Renal cortex interstitium (tissue), 11 donors: ENCODE data around the gene KCNJ10. TPM values are rescaled to one million over a fixed set of nuclear protein-coding genes. Genes with fewer than 3 reads are reported as not detected.
"Not testable (repeated sequence)": the region's sequence is repeated elsewhere in the genome, so short reads cannot be mapped to it uniquely, and the experiment has no call there.

Experiments
- DNase-seq, 11 donors: peaks; one replicate each; pipeline ENCODE4 v3.0.0-alpha.2; 2013; ENCODE audit warnings: low read depth in 9 of 11, low spot score in 4 of 11; ENCODE audit errors: extremely low read depth in 1 of 11
- polyA plus RNA-seq, 3 donors: library from polyadenylated mRNA; unstranded; fragments of 120-200 nt; gene quantifications; one replicate each; pipeline ENCODE4 v1.2.1, GENCODE V29; 2013; ENCODE audit not compliant: insufficient read length in 3 of 3

KCNJ10 gene
- polyA plus RNA-seq, 3 donors, result 19.8 to 25.3 (median 20.0) TPM

DNA sequence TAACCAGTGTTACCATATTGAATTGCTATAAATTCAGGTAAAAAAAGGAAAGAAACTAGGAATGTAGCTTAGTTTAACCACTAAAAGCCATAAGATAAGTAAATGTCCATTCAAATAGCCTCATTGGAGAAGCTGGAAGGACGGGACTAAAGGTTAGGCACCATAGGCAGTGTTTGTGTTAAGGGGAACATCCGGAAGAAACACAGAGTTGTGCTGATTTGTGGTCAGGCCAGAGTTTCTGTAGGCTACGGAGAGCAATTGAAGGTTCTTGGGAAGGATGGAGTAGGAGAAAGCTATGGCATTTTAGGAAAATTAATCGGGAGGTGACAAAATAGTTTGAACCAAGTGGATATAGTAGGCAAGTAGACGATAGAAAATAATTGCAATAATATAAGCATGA is 1.3 kb upstream of the KCNJ10 start:
- no peak for DNase-seq

DNA sequence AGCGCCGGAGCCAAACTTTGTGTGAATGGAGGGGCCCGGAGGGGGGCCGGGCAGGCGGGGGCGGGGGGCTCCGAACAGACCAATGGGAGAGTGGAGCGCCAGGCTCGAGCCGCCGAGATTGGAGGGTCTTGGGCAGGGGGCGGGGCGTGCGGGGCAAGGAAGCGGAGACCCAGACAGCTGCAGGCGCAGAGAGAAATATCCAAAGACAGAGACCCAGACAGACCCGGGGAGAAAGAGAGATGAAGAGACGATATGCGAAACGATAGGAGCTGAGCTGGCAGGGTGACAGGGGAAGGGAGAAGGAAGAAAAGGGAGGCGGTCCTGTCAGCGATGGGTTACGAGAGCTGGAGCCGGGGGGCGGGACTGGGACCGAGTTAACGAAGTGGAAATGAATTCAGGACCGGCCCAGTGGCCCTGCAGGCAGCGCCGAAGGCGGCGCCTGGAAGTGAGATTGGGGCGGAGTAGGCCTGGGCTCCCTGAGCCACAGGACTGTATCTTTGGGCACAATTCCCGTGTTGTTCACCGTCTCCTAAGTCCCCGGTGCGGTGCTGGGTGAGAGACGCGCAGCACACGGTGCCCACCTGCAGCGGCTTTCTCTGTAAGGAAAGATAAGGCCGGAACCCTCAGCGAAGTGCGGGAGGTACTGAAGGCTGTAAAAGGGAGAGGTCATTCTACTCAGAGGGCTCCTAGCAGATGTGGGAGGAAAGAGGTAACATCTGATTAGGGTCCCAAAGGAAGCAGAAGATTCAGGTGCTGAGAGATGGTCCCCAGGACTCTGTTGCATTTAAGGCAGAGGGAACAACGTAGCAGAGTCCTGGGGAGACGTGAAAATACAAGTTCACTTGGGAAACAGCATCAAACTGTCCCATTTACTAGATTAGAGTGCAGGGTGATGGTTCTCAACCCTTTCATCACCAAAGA is 543 bp upstream of the KCNJ10 start:
- DNase-seq, result peak in 6 of 11 donors; percentile 47 to 60 (median 55)

DNA sequence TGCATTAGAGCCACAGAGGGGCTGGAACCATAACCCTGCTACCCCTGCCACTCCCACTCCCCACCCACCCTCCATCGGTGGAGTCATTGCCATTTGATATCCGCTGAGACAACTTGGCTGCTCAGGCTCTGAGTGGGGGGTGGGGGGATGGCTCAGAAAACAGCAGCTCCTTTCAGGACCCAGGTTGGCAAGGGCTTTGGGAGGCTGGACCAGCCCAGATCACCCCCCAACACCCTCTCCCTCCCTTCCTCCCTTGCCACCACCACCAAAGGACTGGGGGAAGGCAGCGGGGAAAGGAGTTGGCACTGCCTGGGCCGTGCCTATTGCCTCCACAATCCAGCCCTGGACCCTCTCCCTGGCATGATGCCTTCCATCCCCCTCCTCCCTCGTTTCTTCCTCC is 1.7 kb downstream of the KCNJ10 start:
- no peak for DNase-seq

DNA sequence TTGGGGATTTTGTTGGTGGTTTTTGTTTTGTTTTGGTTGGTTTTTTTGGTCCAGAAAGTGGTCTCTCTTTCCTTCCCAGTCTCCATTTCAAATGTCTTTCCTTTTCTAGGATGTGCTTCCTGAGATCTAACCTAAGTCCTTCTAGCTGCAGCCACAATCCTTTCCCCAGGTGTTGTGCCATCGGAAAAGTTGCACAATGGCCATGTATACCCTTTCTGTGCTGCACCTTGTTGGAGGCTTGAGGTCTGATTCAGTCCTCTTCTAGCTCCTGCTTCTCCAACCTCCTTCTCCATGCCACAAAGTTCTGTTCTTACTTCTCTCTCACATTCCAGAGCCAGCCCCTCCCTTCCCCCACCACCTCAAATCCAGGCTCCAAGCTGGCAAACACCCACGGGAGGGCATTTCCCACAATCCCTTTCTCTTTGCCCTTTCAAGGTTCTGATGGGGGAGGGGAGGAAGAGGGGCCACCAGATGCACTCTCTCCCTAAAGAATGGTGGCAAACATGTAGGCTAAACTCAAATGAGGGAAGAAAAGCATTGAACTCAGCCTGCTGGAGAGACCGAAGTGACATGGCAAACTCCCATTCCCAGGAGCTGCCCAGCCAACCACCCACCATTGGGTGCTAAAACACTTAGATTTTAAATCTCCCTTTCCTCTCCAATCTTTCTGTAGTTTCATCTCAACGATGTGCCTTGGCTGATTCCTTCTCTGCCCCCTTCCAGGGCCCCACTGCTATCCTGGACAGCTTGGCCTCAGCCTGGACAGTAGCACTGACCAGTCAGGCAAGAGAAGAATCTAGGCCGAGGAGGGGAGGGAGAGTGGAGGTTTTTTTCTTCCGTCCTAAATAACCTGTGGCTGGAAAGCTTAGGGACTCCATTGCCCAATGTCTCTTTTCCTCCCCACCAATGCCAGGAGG is 2.9 kb downstream of the KCNJ10 start:
- DNase-seq, result no peak

DNA sequence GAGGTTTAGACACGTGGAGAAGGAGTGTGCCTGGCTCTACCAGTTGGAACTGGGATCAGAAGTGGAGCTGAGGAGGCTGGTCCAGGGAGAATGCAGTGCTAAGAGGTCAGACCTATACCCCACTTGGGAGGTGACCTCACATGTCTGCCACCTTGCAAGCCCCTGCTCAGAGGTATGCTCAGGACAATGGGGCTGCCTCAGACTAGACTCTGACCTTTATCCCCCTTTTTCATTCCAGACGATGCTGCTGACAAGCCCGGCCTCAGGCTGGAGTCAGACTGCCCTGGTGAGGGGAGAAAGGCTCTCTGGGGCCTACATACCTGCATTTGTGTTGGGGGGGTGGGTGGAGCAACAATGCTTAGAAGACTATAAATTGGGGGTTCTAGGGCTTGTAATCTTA is 5.2 kb downstream of the KCNJ10 start:
- DNase-seq, result no peak

DNA sequence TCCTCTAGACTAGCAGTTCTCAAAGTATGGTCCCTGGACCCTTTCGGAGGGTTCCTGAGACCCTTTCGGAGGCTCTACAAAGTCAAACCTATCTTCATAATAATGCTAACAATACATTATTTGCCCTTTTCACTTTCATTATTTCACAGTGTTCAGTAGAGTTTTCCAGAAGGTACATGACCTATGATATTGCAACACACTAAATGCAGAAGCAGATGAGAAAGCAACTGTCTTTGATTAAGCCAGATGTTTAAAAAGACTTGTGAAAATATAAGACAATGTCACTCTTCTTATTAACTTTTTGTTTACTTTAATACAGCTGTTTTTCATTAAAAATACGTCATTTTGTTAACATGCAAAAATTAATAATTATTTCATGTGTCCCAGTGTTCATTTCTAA is 5.8 kb downstream of the KCNJ10 start:
- DNase-seq, result no peak

DNA sequence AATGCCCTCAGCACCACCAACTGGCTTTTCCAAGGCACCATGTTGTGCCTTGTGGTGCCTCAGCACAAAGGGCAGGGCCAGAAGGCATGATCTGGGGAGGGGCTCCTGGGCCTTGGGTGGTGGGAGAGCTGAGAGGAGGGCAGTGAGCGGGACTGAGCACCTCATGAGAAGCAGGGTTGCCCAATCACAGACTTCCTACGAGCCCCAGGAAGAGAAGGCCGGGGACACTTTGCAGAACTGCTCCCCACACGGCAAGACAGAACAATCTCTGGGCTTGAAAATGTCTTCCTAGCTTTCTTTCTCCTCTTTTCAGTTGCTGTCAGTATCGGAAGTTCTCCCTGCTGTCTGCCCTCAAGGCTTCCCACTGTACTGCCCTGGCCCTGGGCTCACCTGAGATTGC is 6.8 kb downstream of the KCNJ10 start:
- no peak for DNase-seq

DNA sequence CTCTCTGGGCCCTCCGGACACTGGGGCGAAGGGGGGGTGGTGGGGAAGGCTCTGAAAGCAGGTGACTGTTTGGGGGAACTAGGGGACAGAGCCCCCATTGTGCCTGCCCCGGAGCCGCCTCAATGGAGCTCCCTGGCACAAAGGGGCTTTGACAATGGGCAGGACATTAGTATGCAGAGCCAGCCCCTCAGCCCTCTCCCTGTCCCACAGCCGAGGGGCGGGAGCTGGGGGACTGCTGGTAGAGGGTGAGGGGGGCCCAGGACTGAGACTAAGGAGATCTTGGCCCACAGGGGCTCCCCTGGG is 7.8 kb downstream of the KCNJ10 start:
- DNase-seq, result no peak

DNA sequence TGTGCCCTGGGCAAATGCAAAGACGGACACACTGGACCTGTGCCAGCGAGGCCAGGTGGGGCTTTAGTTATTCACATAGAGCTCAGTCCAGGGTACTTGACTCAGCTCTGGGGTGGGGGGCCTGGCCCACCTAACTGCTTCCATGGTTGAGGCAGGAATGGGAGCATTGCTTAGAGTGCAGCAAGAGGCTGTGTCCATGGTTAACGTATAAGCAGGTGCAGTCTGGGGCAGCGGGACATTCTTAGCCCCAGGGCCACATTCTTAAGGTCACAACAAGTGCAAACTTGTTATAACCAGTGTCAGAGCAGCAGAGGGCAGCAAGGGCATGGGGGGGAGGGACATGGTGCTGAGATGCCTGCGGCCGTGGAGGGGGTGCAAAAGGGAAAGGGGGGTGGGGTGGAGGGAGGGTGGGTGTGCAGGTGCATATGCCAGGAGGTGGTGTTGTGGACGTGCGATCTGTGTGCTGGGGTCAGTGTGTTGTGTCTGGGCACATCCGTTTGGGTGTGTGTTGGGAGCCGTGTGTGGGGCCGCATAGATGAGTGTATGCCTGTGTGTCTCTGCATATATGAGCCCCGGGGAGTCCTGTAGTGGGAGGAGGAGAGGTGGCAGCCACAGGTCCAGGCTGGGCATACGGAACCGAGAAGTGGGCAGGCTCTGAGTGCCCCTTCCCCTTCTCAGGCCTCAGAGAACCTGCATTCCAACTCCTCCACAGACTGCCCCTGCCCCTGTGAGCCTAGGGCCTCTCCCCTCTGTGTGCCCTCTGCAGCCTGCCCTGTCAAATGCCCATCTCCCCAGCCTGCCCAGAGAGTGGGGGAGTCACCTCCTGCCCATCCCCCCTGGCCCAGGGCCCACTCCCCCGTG is 8.4 kb downstream of the KCNJ10 start:
- peak in 3 of 11 donors; percentile 46 to 73 (median 50) for DNase-seq

DNA sequence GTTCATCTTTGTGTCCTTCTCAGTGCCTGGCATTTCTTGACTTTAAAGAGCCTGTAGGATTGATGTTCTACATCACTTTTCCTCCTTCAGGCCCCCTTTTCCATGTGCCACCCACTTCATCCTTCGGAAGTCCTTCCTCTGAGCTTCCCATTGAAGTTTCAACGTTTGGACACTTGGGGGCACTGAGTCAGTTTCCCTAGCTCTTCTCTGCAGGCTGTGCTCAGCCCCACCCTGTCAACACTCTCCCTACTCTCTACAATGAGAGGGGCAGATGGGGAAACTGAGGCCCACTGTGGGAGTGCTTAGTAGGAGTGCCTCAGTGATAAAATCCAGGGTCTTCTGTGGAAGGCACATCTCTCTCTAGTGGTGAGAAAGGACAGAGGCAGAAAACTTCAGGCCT is 11.9 kb downstream of the KCNJ10 start:
- DNase-seq, result no peak

DNA sequence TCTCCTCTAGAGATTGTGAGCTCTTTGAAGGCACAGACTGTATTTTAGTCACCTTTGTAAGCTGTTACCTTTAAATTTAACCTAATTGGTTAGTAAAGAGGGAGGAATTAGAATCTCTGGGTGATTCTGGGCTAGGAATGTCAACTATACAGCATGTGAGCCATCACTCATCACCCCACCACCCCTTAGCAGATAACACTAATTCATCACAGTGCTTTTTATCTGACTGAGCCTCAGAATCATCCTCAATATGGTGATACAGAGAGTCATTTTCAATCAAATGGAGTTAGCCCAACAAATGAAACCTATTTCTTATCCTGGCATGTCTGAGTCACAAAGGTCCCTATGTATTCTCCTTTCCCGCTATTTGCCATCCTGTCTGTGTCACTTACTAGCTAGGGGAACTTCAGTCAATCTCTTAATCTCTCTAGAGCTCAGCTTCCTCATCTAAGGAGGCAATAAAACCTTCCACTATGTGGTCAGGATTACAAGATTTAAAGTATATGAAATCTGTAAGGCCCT is 13.3 kb downstream of the KCNJ10 start:
- no peak for DNase-seq

DNA sequence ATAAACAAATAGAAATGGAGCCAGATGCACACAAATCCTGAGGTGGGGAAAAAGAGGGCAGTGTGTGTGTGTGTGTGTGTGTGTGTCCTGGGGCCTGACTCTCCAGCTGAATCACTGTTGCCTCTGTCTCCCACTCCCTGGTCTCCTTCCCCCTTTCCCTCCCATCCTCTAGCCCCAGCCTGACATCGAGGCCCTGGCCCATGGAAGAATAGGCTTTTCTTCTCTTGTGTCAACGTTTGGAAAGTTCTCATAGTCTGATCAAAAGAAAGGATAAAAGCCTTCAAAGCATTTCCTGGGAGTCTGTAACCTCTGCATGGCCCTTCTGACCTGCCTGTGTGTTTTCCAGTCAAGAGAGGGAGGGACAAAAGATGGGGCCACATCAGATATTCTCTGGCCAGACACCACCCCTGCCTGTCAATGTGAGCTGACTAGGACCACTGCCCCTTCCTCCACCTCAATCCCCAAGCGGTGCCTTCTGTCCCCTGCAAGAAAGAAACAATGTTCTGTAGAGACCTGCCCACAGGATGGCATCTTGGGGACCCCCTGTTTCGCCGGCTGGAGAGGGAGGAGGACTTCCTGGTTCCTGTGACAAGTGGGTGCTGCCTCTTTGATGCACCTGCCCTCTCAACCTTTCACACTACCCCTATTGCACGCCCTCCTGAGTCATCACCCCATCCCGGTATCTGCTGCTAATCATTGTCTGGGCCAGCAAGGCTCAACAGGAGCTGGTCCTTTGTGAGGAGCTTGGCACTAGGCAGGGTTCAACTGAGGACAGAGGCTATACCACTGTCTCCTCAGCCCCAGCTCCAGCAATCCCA is 16.2 kb downstream of the KCNJ10 start:
- DNase-seq, result no peak

DNA sequence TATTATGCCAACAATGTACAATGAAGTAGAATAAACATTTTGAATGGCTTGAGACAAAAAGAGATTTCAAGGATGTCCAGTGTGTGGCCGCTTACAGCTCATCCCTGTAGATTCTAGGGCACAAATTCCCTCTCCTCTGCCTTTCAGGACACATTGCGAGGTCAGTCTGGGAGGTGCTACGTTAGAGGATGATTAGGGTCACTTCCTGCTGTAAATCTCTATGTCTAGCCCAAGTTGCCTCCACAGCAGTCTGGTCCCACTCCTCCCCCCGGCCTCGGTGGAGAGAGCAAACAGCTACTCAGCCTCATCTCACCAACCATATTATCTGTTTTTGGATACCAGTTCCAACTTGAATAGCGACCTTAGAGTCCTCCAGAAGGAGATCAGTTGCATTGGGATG is 17.0 kb downstream of the KCNJ10 start:
- DNase-seq, result no peak

DNA sequence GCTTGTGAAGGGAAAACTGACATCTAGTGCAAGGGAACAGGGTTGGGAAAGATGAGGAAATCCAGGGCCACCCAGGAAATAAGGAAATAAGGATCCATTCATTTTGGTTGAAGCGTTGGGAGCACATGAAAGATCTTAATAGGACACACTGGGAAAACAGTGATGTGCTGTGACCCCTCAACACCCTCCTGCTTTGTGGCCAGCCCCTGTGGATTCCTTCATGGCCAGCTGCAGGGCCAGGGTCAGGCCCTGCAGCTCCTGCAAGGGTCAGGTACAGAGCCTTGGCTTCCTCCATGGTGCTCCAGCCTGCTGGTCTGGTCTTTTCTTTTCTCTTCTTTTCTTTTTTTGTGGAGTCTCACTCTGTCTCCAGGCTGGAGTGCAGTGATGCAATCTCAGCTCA is 19.3 kb downstream of the KCNJ10 start:
- DNase-seq, result no peak

DNA sequence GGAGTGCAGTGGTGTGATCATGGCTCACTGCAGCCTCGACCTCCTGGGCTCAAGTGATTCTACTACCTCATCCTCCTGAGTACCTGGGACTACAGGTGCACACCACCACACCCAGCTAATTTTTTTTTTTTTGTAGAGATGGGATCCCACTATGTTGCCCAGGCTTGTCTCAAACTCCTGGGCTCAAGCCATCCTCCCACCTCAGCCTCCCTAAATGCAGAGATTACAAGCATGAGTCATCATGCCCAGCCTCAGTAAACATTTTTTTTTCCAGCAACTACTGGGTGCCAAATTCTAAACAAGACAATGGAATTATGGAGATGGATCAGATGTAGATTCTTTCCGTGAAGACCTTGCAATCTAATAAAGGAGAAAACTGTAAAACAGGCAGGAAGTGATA is 19.8 kb downstream of the KCNJ10 start:
- DNase-seq, result not testable (repeated sequence)

DNA sequence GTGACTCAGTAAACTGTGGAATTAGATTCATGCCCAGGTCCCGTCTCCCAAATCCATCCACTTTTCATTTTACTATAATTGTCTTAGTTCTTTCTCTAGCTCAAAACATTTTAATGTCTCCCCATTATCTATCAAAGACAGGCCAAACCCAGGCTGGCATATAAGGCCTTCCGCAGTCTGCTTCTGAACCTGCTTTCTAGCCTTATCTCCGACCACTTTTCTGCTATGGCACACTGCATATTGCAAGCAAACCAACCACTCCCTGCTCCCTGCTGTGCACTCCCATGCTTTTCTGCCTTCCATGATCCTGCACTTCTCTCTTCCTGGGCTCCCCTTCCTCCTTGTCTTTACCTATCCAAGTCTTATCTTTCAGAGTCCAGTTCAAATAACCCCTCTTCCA is 20.9 kb downstream of the KCNJ10 start:
- no peak for DNase-seq

DNA sequence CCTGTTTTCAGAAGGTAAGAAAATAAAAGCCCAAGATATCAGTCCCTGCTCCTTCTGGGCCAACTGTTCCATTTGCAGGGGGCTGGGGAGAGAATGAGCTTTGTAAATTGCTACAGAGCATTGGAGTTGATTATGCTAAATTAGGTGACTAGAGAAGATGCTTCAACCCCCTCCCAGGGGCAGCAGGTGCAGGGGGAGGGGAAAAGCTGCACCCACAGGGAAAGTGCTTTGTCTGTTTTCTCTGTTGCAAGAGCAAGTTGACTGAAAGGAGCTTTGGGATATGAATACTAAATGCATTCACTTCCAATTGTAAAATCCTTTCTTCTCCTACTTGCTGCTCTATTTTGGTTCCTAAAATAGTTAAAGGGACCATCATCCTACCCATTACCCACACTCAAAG is 21.6 kb downstream of the KCNJ10 start:
- no peak for DNase-seq
